ENCODE data around the gene WBP11. TPM values are rescaled to one million over a fixed set of nuclear protein-coding genes. Genes with fewer than 3 reads are reported as not detected.
A peak's percentile ranks its signal among the peaks of the same experiment; 100 is the strongest.

The WBP11 gene
- total and polyA plus RNA-seq, 9 donors, result 12.7 to 67.4 (median 56.9) TPM

DNA sequence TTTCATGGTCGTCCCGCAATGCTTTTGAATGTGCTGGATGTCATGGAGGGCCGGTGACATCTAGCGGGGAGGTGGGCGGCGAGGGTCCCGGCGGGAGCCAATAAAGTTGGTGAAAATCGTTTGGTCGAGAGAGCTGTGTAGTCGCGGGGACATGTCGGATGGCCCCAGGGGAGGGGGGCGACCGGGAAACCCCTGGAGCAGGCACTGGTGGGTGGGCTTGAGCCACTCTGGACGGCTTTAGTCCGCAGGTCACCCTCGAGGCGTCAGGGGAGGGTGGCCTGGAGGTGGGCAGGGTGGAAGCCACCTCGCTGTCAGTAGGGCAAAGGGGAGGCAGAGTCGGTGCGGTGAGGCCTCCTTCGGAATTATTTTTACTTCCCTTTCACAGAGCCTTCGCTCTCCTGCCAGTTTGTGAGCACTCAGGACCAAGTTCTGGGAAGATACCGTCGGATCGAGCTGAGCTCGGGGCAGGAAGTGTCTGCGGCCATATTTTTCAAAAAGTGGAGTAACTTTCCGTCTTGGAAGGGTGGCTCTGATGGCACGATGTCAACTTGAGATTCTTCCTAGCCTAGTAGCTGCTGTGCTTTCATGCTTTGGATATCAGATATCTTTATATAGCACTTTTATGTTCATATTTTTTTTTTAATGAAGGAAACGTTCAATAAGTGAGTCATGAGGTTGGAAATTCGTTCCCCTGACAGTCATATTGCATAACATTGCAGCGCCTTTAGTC is 28.2 kb downstream of the WBP11 start:
- DNase-seq, result peak; percentile 86
- Histone ChIP-seq H3K4me1 (ENCODE audit: control insufficient read depth, insufficient read depth, low read length) (peaks cover 12% of the 10 kb centered on the region), H3K4me3 (ENCODE audit: low read length) (peak overlapping the region; percentile 63), H3K27me3 (ENCODE audit: control insufficient read depth, insufficient read depth, low read length) (no peaks in the 10 kb centered on the region), H3K9me3 (replicated peaks; ENCODE audit: control insufficient read depth, low read depth, low read length) (no peaks in the 10 kb centered on the region), H3K36me3 (ENCODE audit: control insufficient read depth, insufficient read depth, low read length) (no peaks in the 10 kb centered on the region), H3K27ac (ENCODE audit: low read length) (peak overlapping the region; percentile 91)
- 3% methylated on average over 19 of the region's 34 CpGs for WGBS (ENCODE audit: insufficient coverage)

DNA sequence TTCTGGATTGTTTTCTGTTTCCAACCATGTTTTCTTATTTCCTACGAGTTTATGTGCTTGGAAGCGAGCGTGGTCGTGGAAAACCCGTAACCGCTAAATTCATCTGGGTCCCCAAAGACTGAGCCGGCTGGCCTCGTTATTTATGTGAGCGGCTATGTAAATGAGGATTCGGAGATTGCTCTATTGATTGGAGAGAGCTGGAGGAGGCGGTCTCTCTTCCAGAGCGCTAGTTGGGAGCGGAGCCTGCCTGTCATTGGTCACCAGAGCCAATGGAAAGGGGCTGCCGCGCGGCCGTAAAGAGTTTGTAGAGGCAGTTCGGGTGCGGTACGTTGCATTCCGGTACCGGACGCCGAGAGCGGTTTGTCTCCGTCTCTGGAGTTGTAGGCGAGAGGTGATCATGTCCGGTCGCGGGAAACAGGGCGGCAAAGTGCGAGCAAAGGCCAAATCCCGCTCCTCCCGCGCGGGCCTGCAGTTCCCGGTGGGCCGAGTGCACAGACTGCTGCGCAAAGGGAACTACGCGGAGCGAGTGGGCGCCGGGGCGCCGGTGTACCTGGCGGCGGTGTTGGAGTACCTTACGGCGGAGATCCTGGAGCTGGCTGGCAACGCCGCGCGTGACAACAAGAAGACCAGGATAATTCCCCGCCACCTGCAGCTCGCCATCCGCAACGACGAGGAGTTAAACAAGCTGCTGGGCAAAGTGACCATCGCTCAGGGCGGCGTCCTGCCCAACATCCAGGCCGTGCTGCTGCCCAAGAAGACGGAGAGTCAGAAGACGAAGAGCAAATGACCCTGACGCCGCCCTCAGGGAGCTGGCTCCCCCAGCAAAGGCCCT is 29.0 kb downstream of the WBP11 start:
- under 1% methylated on average over 65 of the region's 67 CpGs for WGBS (ENCODE audit: insufficient coverage)
- Histone ChIP-seq H3K27me3 (ENCODE audit: control insufficient read depth, insufficient read depth, low read length) (no peaks in the 10 kb centered on the region), H3K27ac (ENCODE audit: low read length) (peak overlapping the region; percentile 91), H3K4me3 (ENCODE audit: low read length) (peak overlapping the region; percentile 63), H3K36me3 (ENCODE audit: control insufficient read depth, insufficient read depth, low read length) (no peaks in the 10 kb centered on the region), H3K4me1 (ENCODE audit: control insufficient read depth, insufficient read depth, low read length) (peaks cover 16% of the 10 kb centered on the region), H3K9me3 (replicated peaks; ENCODE audit: control insufficient read depth, low read depth, low read length) (no peaks in the 10 kb centered on the region)
- DNase-seq, result peak; percentile 99

DNA sequence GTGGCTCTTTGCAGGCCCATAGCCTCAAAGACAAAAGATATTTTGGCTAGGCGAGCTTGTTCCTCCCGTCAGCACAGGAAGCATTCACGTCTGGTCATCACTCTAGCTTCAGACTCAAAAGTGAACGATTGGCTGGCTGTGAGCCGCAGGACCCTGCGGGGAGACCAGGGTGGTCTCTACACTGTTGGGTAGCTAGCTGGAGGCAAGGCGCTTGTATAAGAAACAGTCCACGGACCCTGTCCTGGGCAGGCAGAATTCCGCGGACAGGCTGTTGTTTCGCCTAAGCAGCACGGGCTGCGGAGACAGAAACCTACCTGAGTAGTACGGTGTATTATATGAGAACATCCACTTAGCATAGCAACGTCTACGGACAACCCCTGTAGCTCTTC is 29.6 kb downstream of the WBP11 start:
- peaks cover 20% of the 10 kb centered on the region for H3K4me1 ChIP-seq (ENCODE audit: control insufficient read depth, insufficient read depth, low read length)
- no peak for DNase-seq

GRCh38 chr12:14772946-14773345 is 30.3 kb downstream of the WBP11 start:
- DNase-seq, result no peak
- H3K9me3 ChIP-seq (replicated peaks; ENCODE audit: control insufficient read depth, low read depth, low read length), result no peaks in the 10 kb centered on the region
- H3K27me3 ChIP-seq (ENCODE audit: control insufficient read depth, insufficient read depth, low read length), result no peaks in the 10 kb centered on the region
- H3K36me3 ChIP-seq (ENCODE audit: control insufficient read depth, insufficient read depth, low read length), result no peaks in the 10 kb centered on the region
- H3K27ac ChIP-seq (ENCODE audit: low read length), result no peak overlapping the region
- H3K4me3 ChIP-seq (ENCODE audit: low read length), result no peak overlapping the region
- H3K4me1 ChIP-seq (ENCODE audit: control insufficient read depth, insufficient read depth, low read length), result peaks cover 20% of the 10 kb centered on the region
- no CpG with 5 or more reads among the region's 5 CpGs for WGBS (ENCODE audit: insufficient coverage)

More for the DNA sequence above, 29.6 kb downstream of the WBP11 start:
- WGBS (ENCODE audit: insufficient coverage), result 11% methylated on average over 10 of the region's 16 CpGs
- Histone ChIP-seq H3K27me3 (ENCODE audit: control insufficient read depth, insufficient read depth, low read length) (no peaks in the 10 kb centered on the region), H3K27ac (ENCODE audit: low read length) (peak overlapping the region; percentile 91), H3K9me3 (replicated peaks; ENCODE audit: control insufficient read depth, low read depth, low read length) (no peaks in the 10 kb centered on the region), H3K36me3 (ENCODE audit: control insufficient read depth, insufficient read depth, low read length) (no peaks in the 10 kb centered on the region), H3K4me3 (ENCODE audit: low read length) (peak overlapping the region; percentile 63)

- no peaks in the 10 kb centered on the region for H3K9me3 ChIP-seq (replicated peaks; ENCODE audit: control insufficient read depth, low read depth, low read length)
- H3K4me3 ChIP-seq (ENCODE audit: low read length), result no peak overlapping the region
- no peaks in the 10 kb centered on the region for H3K36me3 ChIP-seq (ENCODE audit: control insufficient read depth, insufficient read depth, low read length)
- H3K4me1 ChIP-seq (ENCODE audit: control insufficient read depth, insufficient read depth, low read length), result peaks cover 20% of the 10 kb centered on the region
- whole genome bisulfite sequencing (ENCODE audit: insufficient coverage), result no CpG with 5 or more reads among the region's 6 CpGs
- DNase-seq, result no peak
- H3K27me3 ChIP-seq (ENCODE audit: control insufficient read depth, insufficient read depth, low read length), result no peaks in the 10 kb centered on the region
- H3K27ac ChIP-seq (ENCODE audit: low read length), result peak overlapping the region; percentile 98
Observed at GRCh38 chr12:14771651-14772137, 31.6 kb downstream of the WBP11 start.

DNA sequence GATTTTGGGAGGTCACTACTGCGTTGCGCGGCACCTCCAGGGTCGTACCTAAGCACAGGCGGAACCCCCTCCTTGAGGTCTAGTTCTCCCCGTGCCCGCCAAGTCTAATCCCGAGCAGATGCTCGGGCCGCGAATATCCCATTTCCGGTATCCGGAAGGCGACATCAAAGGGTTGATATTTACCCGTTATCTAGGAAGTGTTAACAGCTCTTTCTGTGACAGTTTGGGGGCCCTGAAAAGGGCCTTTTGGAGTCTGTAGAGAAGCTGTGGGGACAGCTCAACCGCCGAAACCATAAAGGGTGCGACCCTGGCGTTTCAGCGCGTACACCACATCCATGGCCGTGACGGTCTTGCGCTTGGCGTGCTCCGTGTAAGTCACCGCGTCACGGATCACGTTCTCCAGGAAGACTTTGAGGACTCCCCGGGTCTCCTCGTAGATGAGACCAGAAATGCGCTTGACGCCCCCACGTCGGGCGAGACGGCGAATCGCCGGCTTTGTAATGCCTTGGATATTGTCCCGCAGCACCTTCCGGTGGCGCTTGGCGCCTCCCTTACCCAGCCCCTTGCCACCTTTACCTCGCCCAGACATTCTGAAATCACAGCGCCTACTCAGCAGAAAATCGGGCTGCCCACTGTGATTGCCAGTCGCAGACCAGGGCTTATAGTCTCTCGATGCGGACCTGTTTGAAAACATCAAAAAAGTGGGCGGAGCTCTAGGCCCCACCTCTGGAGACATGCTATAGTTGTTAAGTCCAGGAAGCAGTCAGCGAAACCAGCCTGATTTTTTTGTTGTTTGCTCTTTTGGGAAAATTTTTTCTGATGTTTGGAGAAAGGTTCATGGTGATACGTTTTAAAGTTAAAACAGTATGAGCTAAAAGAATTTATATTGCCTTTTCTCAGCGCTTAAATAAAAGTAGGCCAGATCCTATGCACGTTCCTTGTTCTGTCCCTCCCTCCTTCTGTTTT is 32.5 kb downstream of the WBP11 start:
- H3K4me3 ChIP-seq (ENCODE audit: low read length), result peak overlapping the region; percentile 88
- peak overlapping the region; percentile 98 for H3K27ac ChIP-seq (ENCODE audit: low read length)
- under 1% methylated on average over 52 of the region's 56 CpGs for WGBS (ENCODE audit: insufficient coverage)
- H3K4me1 ChIP-seq (ENCODE audit: control insufficient read depth, insufficient read depth, low read length), result peaks cover 19% of the 10 kb centered on the region
- no peaks in the 10 kb centered on the region for H3K27me3 ChIP-seq (ENCODE audit: control insufficient read depth, insufficient read depth, low read length)
- peak; percentile 98 for DNase-seq
- H3K36me3 ChIP-seq (ENCODE audit: control insufficient read depth, insufficient read depth, low read length), result no peaks in the 10 kb centered on the region
- no peaks in the 10 kb centered on the region for H3K9me3 ChIP-seq (replicated peaks; ENCODE audit: control insufficient read depth, low read depth, low read length)

DNA sequence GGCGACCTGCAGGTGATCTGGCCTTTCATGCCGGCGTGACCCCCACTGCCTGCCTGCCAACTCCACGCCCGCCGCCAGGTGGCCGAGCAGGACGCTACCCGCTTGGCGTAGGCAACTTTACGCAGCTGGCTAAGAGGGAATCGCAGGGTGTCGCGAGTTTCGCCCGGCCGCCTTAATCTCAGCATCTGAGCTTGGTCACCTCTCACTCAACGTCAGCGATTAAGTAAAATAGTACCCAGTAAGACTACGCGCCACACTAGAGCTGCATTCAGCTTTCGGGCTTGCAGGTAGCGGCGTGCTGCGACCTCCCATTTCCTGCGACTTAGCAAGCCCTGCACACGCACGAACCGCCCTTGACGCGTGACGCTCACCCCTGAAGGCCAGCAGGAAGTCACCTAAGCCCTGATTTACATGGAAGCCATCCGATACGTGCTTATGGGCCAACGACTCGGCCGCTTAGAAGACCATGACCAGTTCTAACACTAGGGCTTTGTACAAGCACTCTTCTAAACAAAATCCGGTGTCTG is 33.2 kb downstream of the WBP11 start:
- H3K4me1 ChIP-seq (ENCODE audit: control insufficient read depth, insufficient read depth, low read length), result peaks cover 17% of the 10 kb centered on the region
- peak; percentile 87 for DNase-seq
- WGBS (ENCODE audit: insufficient coverage), result 0% methylated on average over 37 of the region's 38 CpGs

DNA sequence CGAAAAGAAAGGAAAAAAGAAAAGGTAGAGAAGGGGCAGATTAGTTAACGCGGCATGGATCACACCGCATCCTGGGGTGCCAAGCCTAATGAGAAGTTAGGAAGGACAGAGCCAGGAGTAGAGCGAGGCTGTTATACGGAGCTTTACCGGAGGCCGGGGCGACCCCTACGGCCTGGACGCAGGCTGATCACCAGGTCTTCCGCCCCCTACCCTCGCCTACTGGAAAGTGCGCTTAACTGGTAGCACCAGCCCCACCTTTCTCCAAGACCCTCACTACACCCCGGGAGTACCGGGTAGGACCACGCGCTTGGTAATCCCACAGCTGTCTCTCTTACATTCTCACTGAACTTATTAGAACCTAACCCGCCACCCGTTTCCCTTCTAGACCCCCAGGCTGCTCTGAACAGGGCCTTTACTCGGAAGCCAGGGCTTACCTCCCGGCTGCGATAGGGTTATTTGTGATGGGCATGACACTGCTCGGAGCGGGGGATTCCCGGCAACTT is 33.8 kb downstream of the WBP11 start:
- peaks cover 13% of the 10 kb centered on the region for H3K4me1 ChIP-seq (ENCODE audit: control insufficient read depth, insufficient read depth, low read length)
- no peaks in the 10 kb centered on the region for H3K36me3 ChIP-seq (ENCODE audit: control insufficient read depth, insufficient read depth, low read length)
- H3K9me3 ChIP-seq (replicated peaks; ENCODE audit: control insufficient read depth, low read depth, low read length), result peaks cover 3% of the 10 kb centered on the region
- H3K4me3 ChIP-seq (ENCODE audit: low read length), result peak overlapping the region; percentile 88
- no peaks in the 10 kb centered on the region for H3K27me3 ChIP-seq (ENCODE audit: control insufficient read depth, insufficient read depth, low read length)
- DNase-seq, result peak; percentile 72
- H3K27ac ChIP-seq (ENCODE audit: low read length), result peak overlapping the region; percentile 98
- 5% methylated on average over 23 of the region's 26 CpGs for WGBS (ENCODE audit: insufficient coverage)

More for the DNA sequence above, 33.2 kb downstream of the WBP11 start:
- Histone ChIP-seq H3K36me3 (ENCODE audit: control insufficient read depth, insufficient read depth, low read length) (no peaks in the 10 kb centered on the region), H3K27me3 (ENCODE audit: control insufficient read depth, insufficient read depth, low read length) (no peaks in the 10 kb centered on the region), H3K4me3 (ENCODE audit: low read length) (peak overlapping the region; percentile 88), H3K27ac (ENCODE audit: low read length) (peak overlapping the region; percentile 98), H3K9me3 (replicated peaks; ENCODE audit: control insufficient read depth, low read depth, low read length) (peaks cover 3% of the 10 kb centered on the region)

- Histone ChIP-seq H3K27ac (ENCODE audit: low read length) (peak overlapping the region; percentile 98), H3K9me3 (replicated peaks; ENCODE audit: control insufficient read depth, low read depth, low read length) (peaks cover 3% of the 10 kb centered on the region), H3K27me3 (ENCODE audit: control insufficient read depth, insufficient read depth, low read length) (no peaks in the 10 kb centered on the region), H3K4me3 (ENCODE audit: low read length) (peak overlapping the region; percentile 88), H3K4me1 (ENCODE audit: control insufficient read depth, insufficient read depth, low read length) (peaks cover 13% of the 10 kb centered on the region), H3K36me3 (ENCODE audit: control insufficient read depth, insufficient read depth, low read length) (no peaks in the 10 kb centered on the region)
- WGBS (ENCODE audit: insufficient coverage), result 46% methylated on average over 13 of the region's 16 CpGs
- peak; percentile 39 for DNase-seq
Observed at GRCh38 chr12:14768823-14769405, 34.4 kb downstream of the WBP11 start.
